Tongue (tissue), 2 donors: ENCODE data around the gene SLC6A6. TPM values are rescaled to one million over a fixed set of nuclear protein-coding genes. Genes with fewer than 3 reads are reported as not detected.
A peak's percentile ranks its signal among the peaks of the same experiment; 100 is the strongest.

ENCODE experiments used
- DNase-seq: peaks from one replicate; pipeline ENCODE4 v3.0.0-alpha.2; 2015
- total RNA-seq: library from RNA; depleted of rRNA; stranded (reverse); fragments of >200 nt; gene quantifications from one replicate; pipeline ENCODE4 v1.2.3, GENCODE V29; 2014

SLC6A6 gene
- total RNA-seq, 1 donor from 2014 or later = 19.8 TPM

GRCh38 chr3:14422016-14422963, 19.9 kb downstream of the SLC6A6 start:
- DNase-seq = no peak

DNA sequence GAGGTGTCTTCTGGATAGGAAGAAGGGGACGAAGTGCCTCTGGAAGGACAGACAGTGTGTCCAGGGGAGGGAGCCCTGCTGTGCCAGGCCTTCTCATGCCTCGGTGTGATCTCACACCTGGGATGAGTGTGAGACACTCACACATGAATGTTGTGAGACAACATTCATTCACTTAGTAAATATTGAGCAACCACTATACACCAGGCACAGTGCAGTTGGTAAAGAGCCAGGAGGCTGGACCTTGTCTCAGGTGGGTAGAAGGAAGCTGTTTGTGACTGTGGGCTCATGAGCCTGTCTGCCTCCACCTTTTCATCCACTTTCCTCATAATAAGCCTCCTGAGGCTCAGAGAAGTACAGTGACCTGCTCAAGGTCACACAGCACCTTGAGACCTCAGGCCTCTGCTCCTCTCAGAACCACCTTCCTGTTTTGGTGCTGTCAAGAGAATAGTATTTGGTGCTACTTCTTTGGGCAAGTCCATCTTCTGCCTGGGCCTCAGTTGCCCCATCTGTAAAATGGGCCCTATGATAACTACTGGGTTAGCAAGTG, 20.9 kb downstream of the SLC6A6 start:
- DNase-seq = no peak

- no peak for DNase-seq
Observed at GRCh38 chr3:14423963-14424362, 21.6 kb downstream of the SLC6A6 start.

GRCh38 chr3:14424711-14425580, 22.5 kb downstream of the SLC6A6 start:
- DNase-seq = peak; percentile 51

DNA sequence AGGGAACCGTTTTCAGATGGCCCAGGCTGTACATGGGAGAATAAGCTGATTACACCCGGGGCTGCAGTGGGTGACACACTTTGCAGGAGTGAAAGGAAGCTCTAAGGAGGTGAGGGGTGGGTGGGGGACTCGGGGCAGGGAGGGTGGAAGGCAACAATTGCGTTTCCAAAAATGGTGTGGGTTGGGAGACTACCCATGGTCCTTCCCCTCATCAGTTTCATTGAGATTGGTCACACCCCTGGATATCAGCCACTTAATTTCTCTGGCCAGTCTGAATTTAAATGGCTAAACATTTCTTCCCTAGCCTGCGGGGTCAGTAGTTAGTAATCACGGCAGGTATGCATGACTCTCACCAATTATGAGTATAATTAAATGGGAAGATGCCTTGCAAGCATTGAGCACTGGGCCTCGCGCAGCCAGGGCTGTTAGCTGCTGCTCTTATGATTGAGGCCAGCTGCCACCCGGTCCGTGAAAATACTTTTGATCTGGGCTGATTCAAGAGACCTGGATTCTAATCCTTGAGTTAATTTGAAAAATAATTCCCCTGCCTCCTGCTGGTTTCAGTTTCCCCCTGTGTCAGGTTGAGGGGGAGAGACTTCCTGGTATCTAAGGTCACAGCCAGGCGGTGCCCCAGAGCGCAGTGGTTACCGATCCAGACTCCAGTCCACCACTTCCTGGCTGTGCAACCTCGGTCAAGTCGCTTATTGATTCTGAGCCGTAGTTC, 23.3 kb downstream of the SLC6A6 start:
- DNase-seq = no peak

GRCh38 chr3:14426305-14426620, 23.9 kb downstream of the SLC6A6 start:
- DNase-seq = no peak

GRCh38 chr3:14428087-14429033, 26.0 kb downstream of the SLC6A6 start:
- peak; percentile 82 for DNase-seq

DNA sequence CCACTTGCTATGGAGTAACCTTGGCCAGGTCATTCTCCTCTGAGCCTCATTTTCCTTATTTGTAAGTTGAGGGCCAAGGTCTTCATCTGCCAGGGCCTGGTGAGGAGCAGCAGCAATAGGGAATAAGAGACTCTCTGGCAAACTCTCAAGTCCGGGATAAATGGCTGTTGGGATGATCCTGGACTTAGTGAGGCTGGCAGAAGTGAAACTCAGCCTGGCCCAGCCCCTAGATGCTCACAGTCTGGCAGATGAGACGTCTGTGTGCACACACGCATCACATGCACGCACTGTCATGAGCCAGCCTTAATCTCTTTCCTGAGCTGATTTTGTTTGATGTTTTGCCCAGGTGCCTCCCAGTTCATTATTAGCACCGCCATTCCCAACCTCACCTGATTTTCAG, 26.8 kb downstream of the SLC6A6 start:
- peak; percentile 78 for DNase-seq

GRCh38 chr3:14429640-14430039, 27.2 kb downstream of the SLC6A6 start:
- DNase-seq = no peak

DNA sequence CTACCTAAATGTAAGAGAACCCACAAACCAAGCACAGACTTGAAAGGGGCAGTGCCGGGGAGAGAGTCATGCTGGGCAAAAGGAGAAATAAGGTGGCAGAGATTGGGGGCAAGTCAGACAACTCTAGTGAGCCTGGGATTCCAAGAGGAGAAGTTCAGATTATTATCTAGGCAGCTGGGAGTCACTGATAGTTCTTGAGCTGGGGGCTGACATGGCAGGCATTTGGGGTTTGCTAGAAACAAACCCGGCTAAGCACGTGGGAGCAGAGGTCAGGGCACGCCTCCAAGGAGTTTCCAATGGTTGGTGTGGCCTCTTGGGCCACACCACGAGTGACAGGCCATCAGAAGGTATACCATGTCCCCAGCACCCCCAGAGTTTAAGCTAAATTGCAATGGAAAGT, 27.6 kb downstream of the SLC6A6 start:
- no peak for DNase-seq

- DNase-seq = no peak
Observed at GRCh38 chr3:14430706-14431451, 28.5 kb downstream of the SLC6A6 start.

- no peak for DNase-seq
Observed at GRCh38 chr3:14431452-14431916, 29.1 kb downstream of the SLC6A6 start.

GRCh38 chr3:14431917-14432834, 29.8 kb downstream of the SLC6A6 start:
- DNase-seq = peak; percentile 71

GRCh38 chr3:14433106-14433505, 30.7 kb downstream of the SLC6A6 start:
- DNase-seq = no peak

- no peak for DNase-seq
Observed at GRCh38 chr3:14434126-14434497, 31.7 kb downstream of the SLC6A6 start.

DNA sequence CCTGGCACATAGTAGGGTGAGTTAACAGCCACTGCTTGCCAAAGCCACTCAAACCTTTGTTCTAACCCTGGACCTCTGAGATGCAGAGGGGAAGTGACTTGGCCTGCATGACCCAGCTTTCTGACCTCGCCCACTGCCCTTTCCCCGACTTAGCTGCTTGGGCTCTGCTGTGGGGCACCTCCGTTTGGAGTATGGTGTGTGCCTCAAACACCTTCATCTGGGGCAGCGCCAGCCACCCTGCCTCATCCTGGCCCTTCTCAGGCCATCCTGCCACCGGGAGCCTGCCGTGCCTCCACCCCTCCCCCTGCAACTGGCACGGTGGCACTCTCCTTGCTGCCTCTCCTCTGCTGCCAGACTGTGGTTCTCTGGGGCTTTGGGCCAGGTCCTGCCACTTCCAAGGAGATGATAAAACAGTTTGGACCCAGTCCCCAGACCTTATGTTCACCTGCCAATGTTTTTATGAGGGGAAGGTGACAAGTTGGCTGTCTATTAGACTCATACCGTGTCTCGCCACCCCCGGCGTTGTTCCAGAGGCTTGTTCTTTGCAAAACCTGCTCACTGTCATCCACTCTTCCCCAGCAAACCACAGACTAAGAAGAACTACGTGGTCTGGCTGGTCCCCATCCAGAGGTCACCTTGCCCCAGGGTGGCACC, 32.2 kb downstream of the SLC6A6 start:
- DNase-seq = no peak

DNA sequence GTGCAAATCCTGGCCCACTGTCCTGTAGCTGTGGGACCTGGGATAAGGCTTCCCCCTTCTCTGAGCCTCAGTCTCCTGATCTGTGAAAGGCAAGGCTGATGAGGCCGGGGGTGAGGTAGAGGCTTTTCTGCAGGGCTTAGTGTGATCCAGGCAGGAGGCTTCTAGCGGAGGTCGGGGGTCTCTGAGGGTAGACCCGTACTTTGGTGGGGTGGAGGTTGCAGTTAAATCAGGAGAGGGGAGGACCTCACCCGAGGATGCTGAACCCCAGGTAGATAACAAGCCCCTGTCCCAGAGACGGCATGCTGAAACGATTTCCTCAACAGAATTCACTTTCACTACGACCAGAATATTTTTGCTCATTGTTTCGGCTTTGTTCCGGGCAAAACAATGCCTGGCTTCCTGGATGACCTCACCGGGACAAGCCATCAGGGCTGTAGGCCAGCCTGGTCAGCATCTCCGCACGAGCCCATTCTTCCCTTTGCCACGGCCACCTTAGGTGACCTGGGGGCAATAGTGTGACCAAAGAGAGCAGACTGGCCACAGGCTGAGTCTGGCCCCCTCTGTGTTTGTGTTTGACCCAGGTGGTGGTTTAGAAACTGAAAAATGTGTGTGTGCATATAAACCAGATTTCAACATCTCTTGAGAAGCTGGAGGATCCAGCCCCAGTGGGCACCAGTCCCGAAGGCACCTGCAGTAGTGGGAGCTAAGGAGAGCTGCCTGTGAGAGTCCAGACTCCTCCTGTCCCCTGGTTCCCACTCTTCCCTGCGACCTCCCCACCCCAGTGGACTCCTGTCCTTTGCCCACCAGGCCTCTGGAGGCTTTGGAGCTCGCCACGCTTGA, 33.0 kb downstream of the SLC6A6 start:
- DNase-seq = no peak

- DNase-seq = no peak
Observed at GRCh38 chr3:14436954-14437281, 34.5 kb downstream of the SLC6A6 start.
